Activated CD8-positive, alpha-beta memory T cell treated with anti-CD3 and anti-CD28 coated beads, Interleukin-2, amount 50 U/mL, for 24 hours (primary cell): ENCODE measurements around the gene COL18A1.
"Not testable (repeated sequence)": the region's sequence is repeated elsewhere in the genome, so short reads cannot be mapped to it uniquely, and the experiment has no call there.

Experiments used
- DNase-seq: peaks from one replicate; pipeline ENCODE4 v3.0.0-alpha.2; 2020; ENCODE audit errors: extremely low read depth

The COL18A1 gene

DNA sequence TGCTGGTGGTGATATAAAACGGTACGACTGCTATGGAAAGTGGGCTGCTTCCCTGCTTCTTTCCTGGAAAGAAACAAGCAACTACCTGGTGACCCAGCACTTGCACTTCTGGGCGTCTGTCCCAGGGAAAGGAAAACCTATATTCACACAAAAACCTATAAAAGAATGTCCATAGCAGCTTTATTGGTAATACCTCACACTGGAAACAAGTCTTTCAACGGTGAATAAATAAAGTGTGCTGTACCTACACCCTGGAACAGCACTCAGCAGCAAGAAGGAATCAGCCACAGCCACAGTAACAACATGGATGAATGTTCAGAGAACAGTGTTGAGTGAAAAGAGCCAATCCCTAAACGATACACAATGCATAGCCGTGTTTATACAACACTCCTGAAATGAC is 117.4 kb downstream of the COL18A1 start:
- DNase-seq, result no peak

DNA sequence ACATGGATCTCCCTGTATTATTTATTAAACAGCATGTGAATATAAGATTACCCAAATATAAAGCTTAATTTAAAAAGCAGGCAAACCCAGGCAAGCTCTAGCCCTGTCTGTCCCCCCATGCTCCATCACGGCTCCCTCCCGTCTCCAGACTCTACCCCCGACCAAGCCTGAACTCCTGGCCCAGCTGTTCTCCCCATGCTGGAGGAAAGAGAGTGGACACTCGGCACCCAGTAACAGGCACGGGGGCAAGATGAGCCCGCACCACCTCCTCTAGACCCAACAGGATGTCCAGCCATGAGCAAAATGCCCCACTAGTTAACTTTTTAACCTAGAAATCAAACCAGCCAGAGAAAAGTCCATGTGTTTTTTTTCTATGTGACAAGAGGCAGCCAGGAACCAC is 118.0 kb downstream of the COL18A1 start:
- no peak for DNase-seq

DNA sequence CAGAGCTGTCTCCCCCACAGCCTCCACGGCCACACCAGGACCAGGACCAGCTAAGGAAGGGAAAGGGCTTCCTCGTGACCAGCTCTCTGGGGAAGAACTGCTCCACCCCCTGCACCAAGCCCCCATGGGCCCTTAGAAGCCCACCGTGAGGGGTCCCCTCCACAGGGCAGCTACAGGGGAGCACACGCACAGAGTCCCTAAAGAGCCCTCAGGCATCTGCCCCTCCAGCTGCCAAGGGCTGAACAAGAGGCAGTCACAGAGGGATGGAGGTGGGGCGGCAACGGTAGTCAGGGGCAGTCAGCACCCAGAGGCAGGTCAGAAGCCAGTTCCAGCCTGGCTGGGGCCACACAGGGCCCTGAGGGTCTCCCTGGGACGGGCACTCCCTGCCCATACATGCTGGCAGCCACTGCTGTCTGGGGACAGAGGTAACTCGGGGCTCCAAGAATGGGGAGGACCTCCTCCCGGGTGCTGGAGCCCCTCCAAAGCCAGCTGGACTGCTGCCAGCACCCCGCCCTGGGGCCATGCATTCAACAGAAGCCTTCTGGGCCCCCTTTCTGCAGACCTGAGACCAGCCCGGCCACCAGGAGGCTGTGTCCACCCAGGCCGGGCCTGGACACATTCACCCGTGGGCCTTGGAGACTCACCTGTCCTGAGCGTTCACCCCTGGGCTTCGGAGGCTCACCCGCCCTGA is 118.6 kb downstream of the COL18A1 start:
- DNase-seq, result no peak

DNA sequence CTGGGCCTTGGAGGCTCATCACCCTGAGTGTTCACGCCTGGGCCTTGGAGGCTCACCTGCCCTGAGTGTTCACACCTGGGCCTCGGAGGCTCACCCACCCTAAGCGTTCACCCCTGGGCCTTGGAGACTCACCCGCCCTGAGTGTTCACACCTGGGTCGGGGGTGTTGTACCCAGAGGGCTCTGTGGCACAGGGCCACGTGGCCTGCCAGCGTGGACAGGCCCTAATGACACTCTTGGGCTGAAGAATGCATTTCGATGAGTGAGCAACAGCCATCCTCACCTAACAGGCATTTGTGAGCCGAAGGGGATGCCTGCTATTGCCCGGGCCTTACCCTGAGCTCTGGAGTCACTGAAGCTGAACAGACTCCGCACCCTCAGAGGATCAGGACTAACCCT is 119.8 kb downstream of the COL18A1 start:
- no peak for DNase-seq

DNA sequence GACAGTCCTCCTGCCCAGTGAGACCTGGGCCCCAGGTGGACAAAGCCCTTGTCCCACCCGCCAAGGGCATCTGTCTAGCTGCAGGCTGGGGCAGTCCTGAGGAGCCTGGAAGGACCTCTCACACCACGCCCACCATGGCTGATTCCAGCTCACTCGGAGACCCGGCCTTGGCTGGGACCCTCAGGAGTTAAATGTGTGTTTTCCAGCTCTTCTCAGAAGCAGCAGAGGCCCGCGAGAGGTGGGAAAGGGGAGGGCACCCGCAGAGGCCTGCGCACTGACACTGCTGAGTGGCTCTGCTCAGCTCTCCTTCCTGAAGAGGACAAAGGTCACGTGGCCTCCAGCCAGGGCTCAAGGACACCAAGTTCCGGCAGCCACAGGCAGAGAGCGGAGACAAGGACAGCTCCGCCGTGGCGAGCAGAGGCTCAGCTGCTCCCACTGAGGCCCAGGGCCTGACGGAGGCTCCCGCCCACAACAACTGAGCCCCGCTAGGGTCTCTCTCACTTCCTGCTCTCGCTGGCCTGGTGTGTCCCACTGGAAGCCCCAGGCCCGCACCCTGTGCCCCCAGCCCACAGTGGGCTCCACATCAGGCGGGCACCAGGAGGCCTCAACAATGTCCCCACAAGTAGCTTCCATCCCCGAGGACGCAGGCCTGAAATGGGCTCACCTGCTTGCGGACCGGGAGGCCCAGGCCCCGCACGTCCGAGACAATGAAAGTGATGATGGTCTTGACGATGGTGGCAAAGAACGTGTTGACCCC is 120.4 kb downstream of the COL18A1 start:
- no peak for DNase-seq

DNA sequence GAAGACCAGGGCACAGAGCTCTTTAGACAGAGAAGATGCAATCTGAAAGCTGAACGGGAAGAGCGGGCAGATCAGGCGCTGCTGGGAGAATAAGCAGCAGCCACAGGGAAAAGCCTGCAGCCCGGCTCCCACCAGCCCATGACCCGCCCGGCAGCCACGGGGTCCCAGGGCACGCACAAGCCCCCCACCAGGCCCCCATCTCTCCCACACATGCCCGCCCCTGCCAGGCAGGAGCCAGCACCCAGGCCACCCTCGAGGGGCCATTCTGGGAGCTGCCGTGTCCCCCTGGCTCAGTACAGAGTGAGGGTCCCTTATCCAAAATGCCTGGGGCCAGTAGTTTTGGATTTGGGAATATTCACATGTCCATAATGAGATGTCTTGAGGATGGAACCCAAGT is 120.9 kb downstream of the COL18A1 start:
- DNase-seq, result no peak

DNA sequence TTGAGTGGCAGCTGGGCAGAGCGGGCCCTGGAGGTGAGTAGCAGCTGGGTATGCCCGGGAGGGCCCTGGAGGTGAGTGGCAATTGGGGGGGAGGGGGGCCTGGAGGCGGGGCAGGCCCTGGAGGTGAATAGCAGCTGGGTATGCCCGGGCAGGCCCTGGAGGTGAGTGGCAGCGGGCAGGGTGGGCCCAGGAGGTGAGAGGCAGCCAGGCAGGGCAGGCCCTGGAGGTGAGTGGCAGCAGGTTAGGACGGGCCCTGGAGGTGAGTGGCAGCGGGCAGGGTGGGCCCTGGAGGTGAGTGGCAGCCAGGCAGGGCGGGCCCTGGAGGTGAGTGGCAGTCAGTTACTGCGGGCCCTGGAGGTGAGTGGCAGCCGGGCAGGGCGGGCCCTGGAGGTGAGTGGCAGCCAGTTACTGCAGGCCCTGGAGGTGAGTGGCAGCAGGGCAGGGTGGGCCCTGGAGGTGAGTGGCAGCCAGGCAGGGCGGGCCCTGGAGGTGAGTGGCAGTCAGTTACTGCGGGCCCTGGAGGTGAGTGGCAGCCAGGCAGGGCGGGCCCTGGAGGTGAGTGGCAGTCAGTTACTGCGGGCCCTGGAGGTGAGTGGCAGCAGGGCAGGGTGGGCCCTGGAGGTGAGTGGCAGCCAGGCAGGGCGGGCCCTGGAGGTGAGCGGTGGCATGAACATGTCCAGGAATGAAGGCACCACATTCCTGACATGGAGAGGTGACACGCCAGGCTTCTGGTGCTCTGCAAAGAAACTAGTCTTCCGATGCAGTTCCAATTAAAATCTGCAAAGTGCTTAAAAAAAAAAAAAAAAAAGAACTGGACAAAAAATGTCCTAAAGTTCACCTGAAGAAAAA is 122.4 kb downstream of the COL18A1 start:
- not testable (repeated sequence) for DNase-seq

DNA sequence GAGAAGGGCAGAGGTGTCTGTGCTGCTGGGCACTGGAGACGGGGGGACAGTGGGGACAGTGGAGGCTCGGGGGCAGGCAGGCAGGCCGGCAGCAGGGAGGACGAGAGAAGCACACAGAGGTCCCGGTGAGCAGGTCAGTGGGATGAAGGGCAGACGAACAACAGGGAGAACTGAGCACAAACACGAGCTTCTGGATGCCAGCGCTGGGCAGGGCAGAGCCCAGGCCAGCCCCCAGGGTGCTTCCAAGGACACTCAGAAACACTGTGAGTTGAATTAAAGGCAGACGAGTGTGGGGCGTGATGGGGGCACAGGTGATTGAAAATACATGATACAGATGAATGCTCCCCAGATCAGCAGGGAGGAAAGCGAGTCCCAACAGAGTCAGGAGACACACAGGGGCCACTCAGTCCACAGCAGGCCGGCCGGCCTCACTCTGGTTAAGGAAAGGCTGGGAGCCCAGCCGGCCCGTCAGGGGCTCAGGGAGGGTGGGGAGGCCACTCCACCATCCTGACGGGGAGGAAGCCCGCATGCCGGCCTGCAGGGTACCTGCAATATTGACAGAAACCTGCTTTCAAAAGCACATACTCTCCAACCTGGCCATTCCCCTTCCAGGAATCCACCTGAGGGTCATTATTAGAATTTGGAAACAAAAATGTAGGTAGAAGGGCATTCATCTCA is 123.2 kb downstream of the COL18A1 start:
- DNase-seq, result no peak

DNA sequence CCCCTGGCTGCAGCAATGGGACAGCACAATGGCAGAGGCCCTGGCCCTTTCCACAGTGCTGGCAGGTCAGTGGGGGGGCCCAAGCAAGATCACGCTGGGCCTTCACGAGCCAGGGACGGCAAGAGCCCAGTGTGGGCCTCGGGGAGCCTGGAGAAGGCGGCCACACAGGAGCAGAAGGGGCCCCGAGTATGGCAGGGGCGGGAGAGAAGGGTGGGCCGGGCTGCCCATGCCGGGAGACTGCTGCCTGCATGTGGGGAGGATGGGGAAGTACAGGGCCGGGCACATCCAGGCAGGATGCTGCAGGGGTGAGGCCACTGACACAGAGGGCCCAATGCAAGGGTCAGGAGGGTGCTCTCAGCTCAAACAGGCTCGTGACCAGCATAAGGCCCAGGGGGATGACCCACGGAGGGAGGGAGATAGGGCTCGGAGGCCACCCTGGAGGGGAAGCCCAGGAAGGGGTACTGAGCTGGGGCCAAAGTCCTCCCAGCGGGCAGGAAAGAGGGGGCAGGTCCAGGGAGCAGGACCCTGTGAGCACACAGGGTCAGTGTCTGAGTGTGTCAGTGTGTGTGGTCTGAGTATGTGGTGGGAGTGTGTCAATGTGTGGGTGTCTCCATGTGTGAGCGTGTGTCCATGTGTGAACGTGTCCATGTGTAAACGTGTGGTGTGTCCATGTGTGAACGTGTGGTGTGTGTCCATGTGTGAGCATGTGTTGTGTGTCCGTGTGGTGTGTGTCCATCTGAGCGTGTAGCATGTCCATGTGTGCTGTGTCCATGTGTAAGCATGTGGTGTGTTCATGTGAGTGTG is 124.2 kb downstream of the COL18A1 start:
- no peak for DNase-seq

DNA sequence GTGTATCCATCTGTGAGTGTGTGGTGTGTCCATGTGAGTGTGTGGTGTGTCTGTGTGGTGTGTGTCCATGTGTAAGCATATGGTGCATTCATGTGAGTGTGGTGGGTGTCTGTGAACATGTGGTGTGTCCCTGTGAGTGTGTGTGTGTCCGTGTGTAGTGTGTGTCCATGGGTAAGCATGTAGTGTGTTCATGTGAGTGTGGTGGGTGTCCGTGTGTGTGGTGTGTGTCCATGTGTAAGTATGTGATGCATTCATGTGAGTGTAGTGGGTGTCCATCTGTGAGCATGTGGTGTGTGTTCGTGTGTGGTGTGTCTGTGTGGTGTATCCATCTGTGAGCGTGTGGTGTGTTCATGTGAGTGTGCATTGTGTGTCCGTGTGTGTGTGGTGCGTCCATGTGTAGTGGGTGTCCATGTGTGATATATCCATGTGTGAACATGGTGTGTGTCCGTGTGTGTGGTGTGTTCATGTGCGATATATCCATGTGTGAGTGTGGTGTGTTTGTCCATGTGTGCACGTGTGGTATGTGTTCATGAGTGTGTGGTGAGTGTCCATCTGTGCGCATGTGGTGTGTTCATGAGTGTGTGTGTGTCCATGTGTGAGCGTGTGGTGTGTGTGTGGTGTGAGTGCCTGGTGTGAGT is 124.9 kb downstream of the COL18A1 start:
- DNase-seq, result no peak

DNA sequence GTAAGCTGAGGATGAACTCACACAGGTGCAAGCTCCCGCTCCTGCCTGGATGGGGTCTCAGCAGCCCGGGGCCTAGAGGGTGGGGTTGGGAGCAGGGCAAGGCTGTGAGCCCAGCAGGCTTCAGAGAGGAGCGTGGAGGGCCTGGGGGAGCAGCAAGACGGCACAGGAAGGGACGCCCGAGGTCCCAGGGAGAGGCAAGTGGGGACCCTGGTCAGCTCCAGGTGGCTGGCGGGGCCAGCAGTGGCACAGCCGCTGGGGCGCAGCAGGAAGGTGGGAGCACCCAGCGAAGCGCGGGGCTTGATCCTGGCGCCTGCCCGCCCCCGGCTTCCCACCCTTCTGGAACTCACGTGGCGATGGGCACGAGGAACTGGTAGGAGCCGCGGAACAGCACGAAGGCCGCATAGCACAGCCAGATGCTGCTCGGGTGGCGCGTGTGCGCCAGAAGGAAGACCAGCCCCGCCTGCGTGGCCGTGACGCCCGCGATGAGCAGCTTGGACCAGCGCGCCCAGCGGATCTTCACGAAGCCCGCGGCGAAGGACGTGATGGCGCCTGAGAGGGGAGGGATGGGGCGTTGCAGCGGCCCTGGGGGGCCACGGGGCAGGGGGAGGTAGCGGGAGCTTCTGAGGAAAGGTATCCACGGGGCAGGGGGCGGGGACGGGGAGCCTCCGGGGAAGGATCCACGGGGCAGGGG is 125.6 kb downstream of the COL18A1 start:
- no peak for DNase-seq

DNA sequence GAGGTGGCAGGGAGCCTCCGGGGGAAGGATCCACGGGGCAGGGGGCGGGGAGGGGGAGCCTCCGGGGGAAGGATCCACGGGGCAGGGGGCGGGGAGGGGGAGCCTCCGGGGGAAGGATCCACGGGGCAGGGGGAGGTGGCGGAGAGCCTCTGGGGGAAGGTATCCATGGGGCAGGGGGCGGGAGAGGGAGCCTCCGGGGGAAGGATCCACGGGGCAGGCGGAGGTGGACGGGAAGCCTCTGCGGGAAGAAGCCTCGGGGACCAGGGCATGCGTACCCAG is 126.1 kb downstream of the COL18A1 start:
- not testable (repeated sequence) for DNase-seq

DNA sequence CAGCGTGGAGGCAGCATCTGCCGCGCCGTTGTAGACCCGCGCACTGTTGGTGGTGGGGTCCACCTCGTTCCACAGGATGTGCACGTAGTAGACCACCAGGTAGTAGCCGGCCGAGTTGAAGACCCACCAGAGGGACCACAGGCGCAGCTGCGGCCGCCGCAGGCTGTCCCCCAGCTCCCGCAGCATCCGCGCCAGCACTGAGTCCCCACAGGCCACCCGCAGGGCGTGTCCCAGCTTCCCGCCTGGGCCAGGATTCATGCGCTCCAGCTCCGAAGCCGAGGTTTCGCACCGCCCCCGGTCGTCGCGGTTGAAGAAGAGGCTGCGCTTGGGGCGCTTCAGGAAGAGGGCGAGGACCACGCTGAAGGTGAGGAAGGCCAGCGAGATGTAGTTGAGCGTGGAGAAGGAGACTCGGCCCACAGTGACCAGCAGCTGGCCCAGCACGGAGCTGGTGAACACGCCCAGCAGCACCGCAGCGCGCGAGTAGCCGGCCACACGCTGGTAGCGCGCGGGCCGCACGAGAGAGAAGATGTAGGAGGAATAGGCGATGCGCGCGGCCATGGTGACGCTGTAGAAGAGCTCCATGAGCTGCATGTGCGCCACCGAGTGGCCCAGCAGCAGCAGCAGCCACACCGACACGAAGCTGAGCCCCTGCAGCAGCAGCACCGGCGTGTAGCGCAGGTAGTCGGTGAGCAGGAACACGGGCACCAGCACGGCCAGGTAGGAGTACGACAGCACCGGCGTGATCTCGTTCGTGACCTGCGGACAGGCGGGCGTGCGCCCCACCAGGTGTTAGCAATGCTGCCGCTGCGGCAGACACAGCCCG is 126.6 kb downstream of the COL18A1 start:
- DNase-seq, result no peak

DNA sequence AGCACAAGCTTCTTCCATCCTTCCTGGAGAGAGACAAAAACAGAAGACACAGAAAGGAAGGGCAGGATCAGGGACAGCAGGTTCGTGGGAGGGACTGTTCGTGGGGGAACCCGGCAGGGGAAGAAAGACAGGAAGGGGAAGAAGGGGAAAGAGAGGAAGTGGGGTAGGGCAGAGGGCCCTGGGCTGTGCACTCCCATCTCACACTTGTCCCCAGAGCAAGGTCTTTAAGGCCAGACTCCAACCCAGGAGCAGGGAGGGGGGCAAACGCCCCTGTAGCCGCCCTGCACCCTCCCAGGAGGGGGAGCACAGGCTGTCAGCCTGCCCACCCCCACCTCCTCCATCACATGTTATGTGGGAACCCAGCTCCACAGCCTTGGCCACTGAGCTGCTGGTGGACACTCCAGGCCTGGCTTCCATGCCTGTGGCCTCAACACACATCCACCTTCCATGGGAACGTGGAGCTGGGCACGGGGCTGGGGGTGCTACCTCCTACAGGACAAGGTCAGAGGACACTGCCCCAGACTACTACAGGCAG is 127.9 kb downstream of the COL18A1 start:
- no peak for DNase-seq

DNA sequence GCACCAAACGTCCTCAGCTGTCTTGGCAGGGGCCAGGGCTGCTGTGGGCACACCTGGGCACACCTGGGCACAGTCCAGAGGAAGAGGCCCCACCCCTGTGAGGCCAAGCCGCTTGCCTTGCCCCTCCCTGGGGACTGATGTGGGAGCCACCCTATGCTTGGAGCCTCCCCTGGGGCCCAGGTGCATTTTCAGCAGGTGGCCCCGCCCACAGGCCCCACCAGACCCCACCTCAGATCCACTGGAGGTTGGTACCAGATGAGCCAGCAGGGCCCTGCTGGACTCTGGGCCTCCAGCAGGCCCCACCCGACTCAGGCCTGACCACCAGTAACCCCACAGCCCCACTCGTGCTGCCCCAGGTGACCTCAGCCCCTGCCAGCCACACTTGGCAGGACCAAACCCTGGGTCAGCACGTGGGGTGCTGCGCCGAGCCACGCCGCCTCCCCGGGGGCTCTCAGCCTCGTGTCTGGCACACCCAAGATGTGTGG is 128.4 kb downstream of the COL18A1 start:
- no peak for DNase-seq

DNA sequence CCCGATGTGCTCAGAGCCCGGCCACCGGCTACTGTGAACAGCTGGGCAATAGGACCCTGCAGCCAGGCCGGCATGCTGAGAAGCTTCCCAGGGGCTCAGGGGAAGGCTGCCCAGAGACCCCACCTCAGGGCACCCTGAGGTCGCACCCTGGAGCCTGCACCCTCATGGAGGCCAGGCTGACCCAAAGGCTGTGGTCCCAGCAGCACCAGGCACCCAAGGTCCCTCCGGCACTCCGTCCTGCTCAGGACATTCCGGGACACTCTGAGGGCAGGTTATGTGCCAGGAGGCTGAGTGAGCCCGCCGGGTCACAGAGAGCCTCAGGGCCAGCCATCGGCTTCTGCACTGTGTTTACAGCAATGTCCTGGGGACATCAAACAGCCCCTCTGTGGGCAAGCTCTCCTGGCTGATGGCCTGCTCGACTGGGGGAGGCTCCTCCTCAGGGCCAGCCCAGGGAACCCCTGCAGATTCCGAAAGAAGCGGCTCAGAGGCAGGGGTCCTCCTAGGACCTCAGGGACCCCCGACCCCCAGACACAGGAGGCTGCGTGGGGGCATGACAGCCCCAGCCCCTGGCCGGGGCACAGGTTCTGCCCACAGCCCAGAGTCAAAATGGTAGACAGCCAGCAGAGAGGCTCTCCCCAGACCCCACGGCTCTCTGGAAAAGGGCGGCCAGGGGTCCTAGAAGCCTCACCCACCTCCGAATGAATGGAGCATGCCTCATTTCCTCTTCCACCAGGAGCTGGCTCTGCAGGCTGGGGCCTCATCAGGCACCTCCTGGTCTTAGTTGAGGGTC is 129.1 kb downstream of the COL18A1 start:
- no peak for DNase-seq

DNA sequence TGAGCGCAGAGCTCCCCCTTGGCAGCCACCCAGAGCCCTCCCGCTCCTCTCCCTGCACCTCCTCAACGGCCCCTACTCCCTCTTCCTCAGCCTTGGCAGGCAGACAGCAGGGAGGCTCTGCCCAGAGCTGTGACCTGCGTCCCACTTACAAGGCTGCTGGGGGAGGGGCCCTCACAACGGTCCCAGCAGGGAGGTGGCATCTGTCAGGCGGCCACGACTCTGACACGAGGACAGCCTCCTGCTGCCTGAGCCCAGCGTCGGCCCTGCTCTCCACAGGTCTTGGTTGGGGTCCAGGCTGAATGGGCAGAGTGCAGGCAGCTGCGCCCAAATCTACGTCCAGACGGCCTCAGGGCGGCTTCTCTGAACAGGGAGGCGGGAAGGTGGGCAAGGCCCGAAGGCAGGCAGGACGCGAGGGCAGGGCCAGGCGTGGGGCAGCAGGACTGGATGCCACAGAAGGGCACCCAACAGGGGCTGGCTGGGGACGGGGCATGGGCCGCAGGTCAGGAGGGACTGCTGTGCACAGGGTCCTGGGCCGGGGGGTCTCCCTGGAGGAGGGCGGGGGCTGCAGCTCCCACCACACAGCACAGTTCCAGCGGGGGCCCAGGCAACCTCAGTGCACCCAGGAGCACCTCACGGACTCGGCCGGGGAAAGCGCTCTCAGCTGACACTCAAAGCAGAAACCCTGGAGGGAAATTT is 129.8 kb downstream of the COL18A1 start:
- DNase-seq, result no peak
